H9 (cell line): ENCODE results near the gene ENTR1. TPM values are rescaled to one million over a fixed set of nuclear protein-coding genes. Genes with fewer than 3 reads are reported as not detected.

Experiments used
- DNase-seq: peaks from one replicate; pipeline ENCODE4 v3.0.0-alpha.2; 2017
- H2AFZ ChIP-seq: one replicate; pipeline ENCODE4 v1.6.1; 2013; ENCODE audit warnings: mild to moderate bottlenecking, low read length, control low read depth, moderate library complexity
- H2AK5ac ChIP-seq: 2 replicates; pipeline ENCODE4 v1.6.1; 2013; ENCODE audit warnings: low read length, control low read depth, mixed read lengths; ENCODE audit not compliant: insufficient read length
- H2BK120ac ChIP-seq: one replicate; pipeline ENCODE4 v1.6.1; 2013; ENCODE audit warnings: low read depth, mild to moderate bottlenecking, low read length, control low read depth, inconsistent platforms; ENCODE audit not compliant: poor library complexity, severe bottlenecking
- H2BK12ac ChIP-seq: 2 replicates; pipeline ENCODE4 v1.6.1; 2013; ENCODE audit warnings: low read length, control low read depth, mixed read lengths, low read depth; ENCODE audit not compliant: insufficient read length
- H2BK15ac ChIP-seq: 2 replicates; pipeline ENCODE4 v1.6.1; 2013; ENCODE audit warnings: low read depth, low read length, control low read depth
- H2BK20ac ChIP-seq: one replicate; pipeline ENCODE4 v1.6.1; 2013; ENCODE audit warnings: low read depth, mild to moderate bottlenecking, low read length, control low read depth, inconsistent platforms; ENCODE audit not compliant: poor library complexity, severe bottlenecking
- H2BK5ac ChIP-seq: 2 replicates; pipeline ENCODE4 v1.6.1; 2013; ENCODE audit warnings: low read length, control low read depth, mixed read lengths; ENCODE audit not compliant: insufficient read length
- H3K14ac ChIP-seq: 2 replicates; pipeline ENCODE4 v1.6.1; 2013; ENCODE audit warnings: low read length, control low read depth; ENCODE audit not compliant: insufficient read depth
- H3K18ac ChIP-seq: 2 replicates; pipeline ENCODE4 v1.6.1; 2013; ENCODE audit warnings: low read depth, mild to moderate bottlenecking, mixed read lengths, low read length, control low read depth; ENCODE audit not compliant: insufficient read length
- H3K23ac ChIP-seq: 2 replicates; pipeline ENCODE4 v1.6.1; 2013; ENCODE audit warnings: low read length, control low read depth, mixed read lengths, low read depth; ENCODE audit not compliant: insufficient read length
- H3K23me2 ChIP-seq: 2 replicates; pipeline ENCODE4 v1.6.1; 2013; ENCODE audit warnings: low read depth, mild to moderate bottlenecking, mixed read lengths, low read length, control low read depth; ENCODE audit not compliant: insufficient read length, poor library complexity, severe bottlenecking
- H3K27ac ChIP-seq: 2 replicates; pipeline ENCODE4 v1.5.1; 2013; ENCODE audit warnings: low read length, control low read depth, mixed read lengths, low read depth; ENCODE audit not compliant: insufficient read length
- H3K27me3 ChIP-seq: 2 replicates; pipeline ENCODE4 v1.6.1; 2013; ENCODE audit warnings: low read length, control low read depth, inconsistent platforms; ENCODE audit not compliant: insufficient read depth
- H3K4ac ChIP-seq: 2 replicates; pipeline ENCODE4 v1.6.1; 2013; ENCODE audit warnings: low read depth, mild to moderate bottlenecking, control low read depth, inconsistent platforms, low read length, moderate library complexity
- H3K4me1 ChIP-seq: 2 replicates; pipeline ENCODE4 v1.6.1; 2013; ENCODE audit warnings: low read length, control low read depth, inconsistent platforms; ENCODE audit not compliant: insufficient read depth
- H3K4me2 ChIP-seq: 2 replicates; pipeline ENCODE4 v1.6.1; 2013; ENCODE audit warnings: low read length, control low read depth, mixed read lengths; ENCODE audit not compliant: insufficient read length, insufficient read depth
- H3K56ac ChIP-seq: 2 replicates; pipeline ENCODE4 v1.6.1; 2013; ENCODE audit warnings: low read depth, mild to moderate bottlenecking, mixed read lengths, low read length, control low read depth; ENCODE audit not compliant: insufficient read length
- H3K79me1 ChIP-seq: 2 replicates; pipeline ENCODE4 v1.6.1; 2013; ENCODE audit warnings: low read depth, mild to moderate bottlenecking, moderate library complexity, low read length, control low read depth, inconsistent platforms; ENCODE audit not compliant: insufficient read depth, poor library complexity, severe bottlenecking
- H3K79me2 ChIP-seq: 2 replicates; pipeline ENCODE4 v1.6.1; 2013; ENCODE audit warnings: low read length, control low read depth, inconsistent platforms; ENCODE audit not compliant: insufficient read depth
- H3K9ac ChIP-seq: 2 replicates; pipeline ENCODE4 v1.6.1; 2013; ENCODE audit warnings: low read length, control low read depth, mixed read lengths; ENCODE audit not compliant: insufficient read length; ENCODE audit errors: extremely low read depth
- H3K9me3 ChIP-seq: one replicate; pipeline ENCODE4 v1.6.1; 2013; ENCODE audit warnings: low read depth, low read length, inconsistent platforms; ENCODE audit not compliant: control insufficient read depth
- H3T11ph ChIP-seq: one replicate; pipeline ENCODE4 v1.6.1; 2013; ENCODE audit warnings: mild to moderate bottlenecking, low read length, control low read depth, inconsistent platforms
- H4K20me1 ChIP-seq: one replicate; pipeline ENCODE4 v1.6.1; 2013; ENCODE audit not compliant: control insufficient read depth, insufficient read length, insufficient read depth
- H4K5ac ChIP-seq: 2 replicates; pipeline ENCODE4 v1.6.1; 2013; ENCODE audit warnings: low read depth, mild to moderate bottlenecking, mixed read lengths, low read length, control low read depth; ENCODE audit not compliant: insufficient read length
- H4K8ac ChIP-seq: replicated peaks from 2 replicates; pipeline ENCODE4 v1.6.1; 2013; ENCODE audit warnings: low read length, control low read depth, mixed read lengths, low read depth; ENCODE audit not compliant: insufficient read length
- H4K91ac ChIP-seq: 2 replicates; pipeline ENCODE4 v1.6.1; 2013; ENCODE audit warnings: low read depth, mild to moderate bottlenecking, moderate library complexity, mixed read lengths, low read length, control low read depth; ENCODE audit not compliant: insufficient read length
- H3K27ac Mint-ChIP-seq, 3 experiments: 2 replicates in 2 of 3; 3 replicates in 1 of 3; pipeline ENCODE4 v1.8.0; 2020 to 2021; ENCODE audit warnings: mixed read lengths in 3 of 3, mild to moderate bottlenecking in 1 of 3, moderate library complexity in 1 of 3
- H3K27me3 Mint-ChIP-seq: 2 replicates; pipeline ENCODE4 v1.8.0; 2021; ENCODE audit warnings: low read depth, mild to moderate bottlenecking, moderate library complexity, mixed read lengths
- H3K36me3 Mint-ChIP-seq, 3 experiments: 2 replicates in 2 of 3; 3 replicates in 1 of 3; pipeline ENCODE4 v1.8.0; 2020 to 2021; ENCODE audit warnings: low read depth in 3 of 3, mixed read lengths in 3 of 3; ENCODE audit not compliant: insufficient read depth in 1 of 3
- H3K4me1 Mint-ChIP-seq, 2 experiments: 2 replicates each; pipeline ENCODE4 v1.8.0; 2020; ENCODE audit warnings: mixed read lengths in 2 of 2
- H3K4me3 Mint-ChIP-seq, 2 experiments: 2 replicates in 1 of 2; 3 replicates in 1 of 2; pipeline ENCODE4 v1.8.0; 2020 to 2021; ENCODE audit warnings: mild to moderate bottlenecking in 2 of 2, mixed read lengths in 2 of 2, moderate library complexity in 1 of 2
- H3K9me3 Mint-ChIP-seq, 2 experiments: 2 replicates in 1 of 2; 3 replicates in 1 of 2; pipeline ENCODE4 v1.8.0; 2020; ENCODE audit warnings: mild to moderate bottlenecking in 2 of 2, mixed read lengths in 2 of 2, moderate library complexity in 1 of 2
- CTCF ChIP-seq: fragments of 200-600 bp; sonication (generic); conservative IDR thresholded peaks from 3 replicates; pipeline ENCODE4 v1.8.0; 2021; ENCODE audit warnings: antibody characterized with exemption, mild to moderate bottlenecking
- WGBS: extraction: QIAGEN DNeasy Blood & Tissue Kit; methylation state at CpG from one replicate; pipeline ENCODE4 v1.1.7; 2013; ENCODE audit warnings: missing lambda C conversion rate, low lambda C conversion rate, mixed read lengths; ENCODE audit not compliant: insufficient read length; ENCODE audit errors: extremely low coverage; 5-methylcytosine and 5-hydroxymethylcytosine counted together
- total RNA-seq: library from RNA; stranded (reverse); gene quantifications from 2 replicates; pipeline ENCODE4 v1.2.1, GENCODE V29; 2021

ENTR1 gene
- total RNA-seq, 1 experiment from 2014 or later, result 108 TPM

GRCh38 chr9:136374183-136374575, 36.2 kb downstream of the ENTR1 start:
- H2AK5ac ChIP-seq, result no peak overlapping the region
- H3K4me1 Mint-ChIP-seq, result peaks cover 0 to 5% of the 10 kb centered on the region in 2 experiments; a peak in 1 of 4 replicates
- no peaks in the 10 kb centered on the region for H3K27me3 ChIP-seq
- H3K9me3 Mint-ChIP-seq, result no peaks in the 10 kb centered on the region
- TF ChIP-seq CTCF, result no peak
- no peak overlapping the region for H2BK12ac ChIP-seq
- H2BK15ac ChIP-seq, result no peak overlapping the region
- no peak overlapping the region for H3K14ac ChIP-seq
- no peak overlapping the region; a peak in 1 of 7 replicates for H3K27ac Mint-ChIP-seq
- no peak overlapping the region for H3K4ac ChIP-seq
- no peak overlapping the region for H2BK5ac ChIP-seq
- no peak overlapping the region for H3K18ac ChIP-seq
- WGBS, result no CpG with 5 or more reads among the region's 14 CpGs
- H4K8ac ChIP-seq, result no peak overlapping the region
- no peak overlapping the region for H3K9ac ChIP-seq
- H2BK20ac ChIP-seq, result no peak overlapping the region
- no peaks in the 10 kb centered on the region for H3K27me3 Mint-ChIP-seq
- DNase-seq, result no peak
- no peak overlapping the region for H2AFZ ChIP-seq
- H4K20me1 ChIP-seq, result no peaks in the 10 kb centered on the region
- H3K79me2 ChIP-seq, result no peaks in the 10 kb centered on the region
- no peaks in the 10 kb centered on the region for H3K79me1 ChIP-seq
- H4K5ac ChIP-seq, result no peak overlapping the region
- peaks cover 0 to 20% (median 6%) of the 10 kb centered on the region in 3 experiments; a peak in 4 of 7 replicates for H3K36me3 Mint-ChIP-seq
- no peaks in the 10 kb centered on the region for H3K23me2 ChIP-seq
- H3K27ac ChIP-seq, result no peak overlapping the region
- H3K4me3 Mint-ChIP-seq, result no peak overlapping the region
- no peak overlapping the region for H2BK120ac ChIP-seq
- no peak overlapping the region for H3K23ac ChIP-seq
- H3K9me3 ChIP-seq, result no peaks in the 10 kb centered on the region
- H3K56ac ChIP-seq, result no peak overlapping the region
- no peaks in the 10 kb centered on the region for H3K4me1 ChIP-seq
- no peak overlapping the region for H3T11ph ChIP-seq
- H3K4me2 ChIP-seq, result no peak overlapping the region
- H4K91ac ChIP-seq, result no peak overlapping the region
